Subcutaneous abdominal adipose tissue (tissue), 5 donors: Measurements from ENCODE around the gene DDHD1.

Experiments
- H3K27ac ChIP-seq: one replicate; pipeline ENCODE4 v1.7.0; 2013; ENCODE audit warnings: low read depth, mild to moderate bottlenecking, inconsistent platforms, low read length, moderate library complexity
- H3K27me3 ChIP-seq, 5 donors: one replicate each; pipeline ENCODE4 v1.7.0; 2013; ENCODE audit warnings: low read length in 5 of 5, inconsistent platforms in 1 of 5; ENCODE audit not compliant: control insufficient read depth in 5 of 5, insufficient read depth in 4 of 5
- H3K36me3 ChIP-seq, 5 donors: one replicate each; pipeline ENCODE4 v1.7.0; 2013; ENCODE audit warnings: low read length in 5 of 5; ENCODE audit not compliant: control insufficient read depth in 5 of 5, insufficient read depth in 5 of 5
- H3K4me1 ChIP-seq, 5 donors: one replicate each; pipeline ENCODE4 v1.7.0; 2013; ENCODE audit warnings: low read length in 5 of 5, mild to moderate bottlenecking in 3 of 5, moderate library complexity in 1 of 5; ENCODE audit not compliant: control insufficient read depth in 5 of 5, insufficient read depth in 5 of 5
- H3K4me3 ChIP-seq, 5 donors: one replicate each; pipeline ENCODE4 v1.7.0; 2013; ENCODE audit warnings: low read length in 5 of 5, low read depth in 1 of 5
- H3K9ac ChIP-seq, 5 donors: one replicate each; pipeline ENCODE4 v1.7.0; 2013; ENCODE audit warnings: low read length in 5 of 5, mild to moderate bottlenecking in 4 of 5, moderate library complexity in 3 of 5
- H3K9me3 ChIP-seq, 5 donors: one replicate each; pipeline ENCODE4 v1.7.0; 2013; ENCODE audit warnings: low read length in 5 of 5; ENCODE audit not compliant: control insufficient read depth in 5 of 5
- donor health status: healthy.
- donor health status: healthy.
- donor health status: healthy.
- donor health status: healthy.
- donor health status: healthy.

The DDHD1 gene

GRCh38 chr14:53041067-53041466 is 112.1 kb downstream of the DDHD1 start:
- Histone ChIP-seq H3K9ac (no peak overlapping the region), H3K27ac (no peak overlapping the region), H3K36me3 (peaks cover 0 to 12% (median 3%) of the 10 kb centered on the region in 5 donors)

GRCh38 chr14:53038629-53039028 is 114.5 kb downstream of the DDHD1 start:
- Histone ChIP-seq H3K9me3 (peaks cover 0 to 4% (median 0%) of the 10 kb centered on the region in 5 donors), H3K36me3 (peaks cover 0 to 12% (median 3%) of the 10 kb centered on the region in 5 donors), H3K4me3 (no peak overlapping the region), H3K4me1 (peaks cover 0 to 49% (median 39%) of the 10 kb centered on the region in 5 donors), H3K27me3 (no peaks in the 10 kb centered on the region), H3K27ac (no peak overlapping the region), H3K9ac (no peak overlapping the region)

More at GRCh38 chr14:53041067-53041466, 112.1 kb downstream of the DDHD1 start:
- Histone ChIP-seq H3K4me1 (peaks cover 0 to 36% (median 23%) of the 10 kb centered on the region in 5 donors), H3K4me3 (no peak overlapping the region), H3K27me3 (no peaks in the 10 kb centered on the region), H3K9me3 (peaks cover 0 to 4% (median 0%) of the 10 kb centered on the region in 5 donors)

- no peak overlapping the region for H3K27ac ChIP-seq
- H3K27me3 ChIP-seq = no peaks in the 10 kb centered on the region
- H3K9ac ChIP-seq = no peak overlapping the region
- peaks cover 0 to 12% (median 3%) of the 10 kb centered on the region in 5 donors for H3K36me3 ChIP-seq
- peaks cover 2 to 48% (median 35%) of the 10 kb centered on the region in 5 donors for H3K4me1 ChIP-seq
- peaks cover 0 to 4% (median 0%) of the 10 kb centered on the region in 5 donors for H3K9me3 ChIP-seq
- H3K4me3 ChIP-seq = no peak overlapping the region
Measured at GRCh38 chr14:53037016-53037415, 116.1 kb downstream of the DDHD1 start.

GRCh38 chr14:53035336-53036210 is 117.5 kb downstream of the DDHD1 start:
- peak overlapping the region; percentile 38 for H3K27ac ChIP-seq
- H3K9ac ChIP-seq = peak overlapping the region in 1 of 5 donors; percentile 17
- peak overlapping the region in 1 of 5 donors; percentile 9 for H3K4me3 ChIP-seq
- H3K27me3 ChIP-seq = no peaks in the 10 kb centered on the region
- H3K9me3 ChIP-seq = peaks cover 0 to 4% (median 0%) of the 10 kb centered on the region in 5 donors
- H3K4me1 ChIP-seq = peaks cover 2 to 44% (median 40%) of the 10 kb centered on the region in 5 donors
- peaks cover 0 to 10% (median 3%) of the 10 kb centered on the region in 5 donors for H3K36me3 ChIP-seq

- Histone ChIP-seq H3K4me1 (peaks cover 2 to 42% (median 40%) of the 10 kb centered on the region in 5 donors), H3K9ac (no peak overlapping the region), H3K4me3 (no peak overlapping the region), H3K36me3 (peaks cover 0 to 10% (median 3%) of the 10 kb centered on the region in 5 donors), H3K27me3 (no peaks in the 10 kb centered on the region), H3K27ac (no peak overlapping the region), H3K9me3 (peaks cover 0 to 4% (median 0%) of the 10 kb centered on the region in 5 donors)
Measured at GRCh38 chr14:53034688-53035230, 118.4 kb downstream of the DDHD1 start.

- Histone ChIP-seq H3K9me3 (peaks cover 0 to 4% (median 0%) of the 10 kb centered on the region in 5 donors), H3K27me3 (no peaks in the 10 kb centered on the region), H3K36me3 (peaks cover 0 to 3% (median 2%) of the 10 kb centered on the region in 5 donors), H3K4me1 (peaks cover 2 to 41% (median 34%) of the 10 kb centered on the region in 5 donors), H3K27ac (no peak overlapping the region), H3K4me3 (no peak overlapping the region), H3K9ac (no peak overlapping the region)
Measured at GRCh38 chr14:53034036-53034435, 119.1 kb downstream of the DDHD1 start.

- no peaks in the 10 kb centered on the region for H3K27me3 ChIP-seq
- H3K9ac ChIP-seq = no peak overlapping the region
- no peak overlapping the region for H3K4me3 ChIP-seq
- H3K27ac ChIP-seq = peak overlapping the region; percentile 87
- H3K36me3 ChIP-seq = no peaks in the 10 kb centered on the region
- H3K9me3 ChIP-seq = peaks cover 0 to 4% (median 0%) of the 10 kb centered on the region in 5 donors
- H3K4me1 ChIP-seq = peaks cover 2 to 41% (median 33%) of the 10 kb centered on the region in 5 donors
Measured at GRCh38 chr14:53032838-53033390, 120.2 kb downstream of the DDHD1 start.

- H3K9ac ChIP-seq = no peak overlapping the region
- H3K4me3 ChIP-seq = no peak overlapping the region
- peak overlapping the region; percentile 87 for H3K27ac ChIP-seq
- peaks cover 0 to 3% (median 0%) of the 10 kb centered on the region in 5 donors for H3K9me3 ChIP-seq
- H3K27me3 ChIP-seq = no peaks in the 10 kb centered on the region
- no peaks in the 10 kb centered on the region for H3K36me3 ChIP-seq
- H3K4me1 ChIP-seq = peaks cover 2 to 41% (median 33%) of the 10 kb centered on the region in 5 donors
Measured at GRCh38 chr14:53032161-53032803, 120.8 kb downstream of the DDHD1 start.

- Histone ChIP-seq H3K36me3 (no peaks in the 10 kb centered on the region), H3K9me3 (no peaks in the 10 kb centered on the region), H3K4me3 (no peak overlapping the region), H3K27ac (no peak overlapping the region), H3K4me1 (peaks cover 0 to 19% (median 10%) of the 10 kb centered on the region in 5 donors), H3K9ac (no peak overlapping the region), H3K27me3 (no peaks in the 10 kb centered on the region)
Measured at GRCh38 chr14:53027562-53027961, 125.6 kb downstream of the DDHD1 start.
